Measurements from ENCODE around the gene ADGRG2. TPM values are rescaled to one million over a fixed set of nuclear protein-coding genes. Genes with fewer than 3 reads are reported as not detected.

The ADGRG2 gene
- total RNA-seq, result 1 to 10 TPM in 1 of 3 donors, under 1 TPM in 2; 0.66 to 1.3 (median 0.96) TPM

- intact Hi-C loops (cut with DNase I; ENCODE audit: low total_unique reads), result no loop called here
- H3K27me3 ChIP-seq, result peaks cover 0 to 37% of the 10 kb centered on the region in 2 donors
- H3K4me3 ChIP-seq, result peak within 1 kb of the TSS; percentile 48 to 68 (median 52)
- TF ChIP-seq CTCF (IDR thresholded peaks at IDR 0.05), result no peak
- no peak for TF ChIP-seq POLR2AphosphoS5 (IDR thresholded peaks at IDR 0.05)
- TF ChIP-seq POLR2A (IDR thresholded peaks at IDR 0.05), result no peak
- H3K36me3 ChIP-seq, result no peaks in the 10 kb centered on the region
- no peak for DNase-seq (ENCODE audit: low spot score in 2 of 2)
- no peaks in the 10 kb centered on the region for H3K4me1 ChIP-seq
- no peaks in the 10 kb centered on the region for H3K9me3 ChIP-seq
- no peak within 1 kb of the TSS for H3K27ac ChIP-seq
Measured at GRCh38 chrX:19121898-19122640, at the start of gene ADGRG2. Gene ADGRG2, minus strand, starts transcription at chrX:19122468. Its CDS starts 53,634 bp downstream, at chrX:19068834.

GRCh38 chrX:19168609-19169008 is 46.3 kb upstream of the ADGRG2 start:
- intact Hi-C loops (cut with DNase I; ENCODE audit: low total_unique reads), result no loop called here
- Histone ChIP-seq H3K27me3 (peaks cover 0 to 9% of the 10 kb centered on the region in 2 donors), H3K9me3 (peaks cover 0 to 15% of the 10 kb centered on the region in 2 donors)

GRCh38 chrX:19162851-19163250 is 40.6 kb upstream of the ADGRG2 start:
- Histone ChIP-seq H3K9me3 (peaks cover 0 to 1% of the 10 kb centered on the region in 2 donors), H3K36me3 (no peaks in the 10 kb centered on the region), H3K27me3 (peaks cover 0 to 24% of the 10 kb centered on the region in 2 donors), H3K4me3 (no peak overlapping the region), H3K4me1 (no peaks in the 10 kb centered on the region), H3K27ac (no peak overlapping the region)
- intact Hi-C loops (cut with DNase I; ENCODE audit: low total_unique reads), result no loop called here
- TF ChIP-seq POLR2AphosphoS5 (IDR thresholded peaks at IDR 0.05) (no peak), CTCF (IDR thresholded peaks at IDR 0.05) (no peak), POLR2A (IDR thresholded peaks at IDR 0.05) (no peak)
- DNase-seq (ENCODE audit: low spot score in 2 of 2), result no peak

More at GRCh38 chrX:19168609-19169008, 46.3 kb upstream of the ADGRG2 start:
- no peaks in the 10 kb centered on the region for H3K4me1 ChIP-seq
- DNase-seq (ENCODE audit: low spot score in 2 of 2), result no peak
- no peak for TF ChIP-seq CTCF (IDR thresholded peaks at IDR 0.05)
- no peak for TF ChIP-seq POLR2A (IDR thresholded peaks at IDR 0.05)
- no peak for TF ChIP-seq POLR2AphosphoS5 (IDR thresholded peaks at IDR 0.05)
- H3K36me3 ChIP-seq, result no peaks in the 10 kb centered on the region
- no peak overlapping the region for H3K4me3 ChIP-seq
- H3K27ac ChIP-seq, result no peak overlapping the region

- no peaks in the 10 kb centered on the region for H3K36me3 ChIP-seq
- DNase-seq (ENCODE audit: low spot score in 2 of 2), result no peak
- intact Hi-C loops (cut with DNase I; ENCODE audit: low total_unique reads), result no loop called here
- peaks cover 0 to 18% of the 10 kb centered on the region in 2 donors for H3K27me3 ChIP-seq
- TF ChIP-seq CTCF (IDR thresholded peaks at IDR 0.05), result no peak
- TF ChIP-seq POLR2A (IDR thresholded peaks at IDR 0.05), result no peak
- TF ChIP-seq POLR2AphosphoS5 (IDR thresholded peaks at IDR 0.05), result no peak
- no peak overlapping the region for H3K27ac ChIP-seq
- H3K4me3 ChIP-seq, result no peak overlapping the region
- H3K4me1 ChIP-seq, result no peaks in the 10 kb centered on the region
- no peaks in the 10 kb centered on the region for H3K9me3 ChIP-seq
Measured at GRCh38 chrX:19156186-19156585, 33.9 kb upstream of the ADGRG2 start.

GRCh38 chrX:19152762-19153161 is 30.5 kb upstream of the ADGRG2 start:
- Histone ChIP-seq H3K4me1 (no peaks in the 10 kb centered on the region), H3K9me3 (no peaks in the 10 kb centered on the region), H3K36me3 (no peaks in the 10 kb centered on the region), H3K27me3 (peaks cover 0 to 11% of the 10 kb centered on the region in 2 donors), H3K27ac (no peak overlapping the region), H3K4me3 (no peak overlapping the region)
- no peak for DNase-seq (ENCODE audit: low spot score in 2 of 2)
- no peak for TF ChIP-seq POLR2A (IDR thresholded peaks at IDR 0.05)
- TF ChIP-seq CTCF (IDR thresholded peaks at IDR 0.05), result no peak
- no peak for TF ChIP-seq POLR2AphosphoS5 (IDR thresholded peaks at IDR 0.05)
- intact Hi-C loops (cut with DNase I; ENCODE audit: low total_unique reads), result no loop called here

All from breast epithelium (tissue), 4 donors.